ENCODE data around the gene FAM222B. TPM values are rescaled to one million over a fixed set of nuclear protein-coding genes. Genes with fewer than 3 reads are reported as not detected.

Gene FAM222B
- total and polyA plus RNA-seq, 2 experiments from 2014 or later, result 63.7 to 78.5 TPM

GRCh38 chr17:28759256-28759865 is 83.2 kb downstream of the FAM222B start (continued):
- TF ChIP-seq ZNF462 (CRISPR knock-in tag; IDR thresholded peaks at IDR 0.05) (no peak), JUNB (IDR thresholded peaks at IDR 0.05; ENCODE audit: unreplicated experiment) (no peak), ZNF331 (CRISPR knock-in tag; IDR thresholded peaks at IDR 0.05; ENCODE audit: low read depth) (no peak)

GRCh38 chr17:28758411-28759121 is 84.0 kb downstream of the FAM222B start:
- DNase-seq (ENCODE audit: low spot score), result no peak
- Mint-ChIP-seq H3K27me3 (ENCODE audit: insufficient read depth, low read depth, poor library complexity) (peaks cover 36% of the 10 kb centered on the region), H3K4me1 (peaks cover 64% of the 10 kb centered on the region), H3K36me3 (ENCODE audit: low read depth) (peaks cover 55% of the 10 kb centered on the region), H3K4me3 (no peak overlapping the region), H3K9me3 (no peaks in the 10 kb centered on the region; the same call in 2 of the 3 replicates), H3K27ac (peak overlapping the region; percentile 40; the same call in 1 of the 2 replicates)
- peaks cover 5% of the 10 kb centered on the region; the same call in 1 of the 2 replicates for H3K36me3 ChIP-seq (ENCODE audit: insufficient read depth)
- peaks cover 12% of the 10 kb centered on the region; the same call in 1 of the 2 replicates for H4K20me1 ChIP-seq (replicated peaks; ENCODE audit: insufficient read depth)
- no peak overlapping the region for H3K27ac ChIP-seq (ENCODE audit: low read depth)
- H3K4me3 ChIP-seq, result no peak overlapping the region
- peaks cover 52% of the 10 kb centered on the region for H3K4me1 ChIP-seq (ENCODE audit: insufficient read depth)
- no peak overlapping the region for H3K4me2 ChIP-seq
- H3F3A ChIP-seq (replicated peaks; ENCODE audit: low read depth), result peaks cover 58% of the 10 kb centered on the region
- no peaks in the 10 kb centered on the region for H3K9me2 ChIP-seq (ENCODE audit: insufficient read depth)
- ATAC-seq, result no peak
- H3K79me2 ChIP-seq (replicated peaks; ENCODE audit: insufficient read depth), result peaks cover 19% of the 10 kb centered on the region
- H2AFZ ChIP-seq, result no peak overlapping the region
- no peaks in the 10 kb centered on the region for H3K27me3 ChIP-seq (ENCODE audit: insufficient read depth)
- TF ChIP-seq EZH2 (IDR thresholded peaks at IDR 0.05; ENCODE audit: low read depth, unreplicated experiment), result no peak
- no peak for TF ChIP-seq NANOG (IDR thresholded peaks at IDR 0.05; ENCODE audit: borderline replicate concordance)
- no peak for TF ChIP-seq ZNF462 (CRISPR knock-in tag; IDR thresholded peaks at IDR 0.05)
- no peak for TF ChIP-seq ZNF114 (CRISPR knock-in tag; IDR thresholded peaks at IDR 0.05)
- no peak for TF ChIP-seq STAT1 (IDR thresholded peaks at IDR 0.05; ENCODE audit: unreplicated experiment)
- TF ChIP-seq ZNF331 (CRISPR knock-in tag; IDR thresholded peaks at IDR 0.05; ENCODE audit: low read depth), result no peak
